RKO (cell line): ENCODE measurements around the gene SERPIND1.
"Not testable (repeated sequence)": the region's sequence is repeated elsewhere in the genome, so short reads cannot be mapped to it uniquely, and the experiment has no call there.

Source experiments
- DNase-seq: peaks from one replicate; pipeline ENCODE4 v3.0.0-alpha.2; 2016; ENCODE audit warnings: low spot score

The SERPIND1 gene

GRCh38 chr22:20747223-20747622 is 26.7 kb upstream of the SERPIND1 start:
- no peak for DNase-seq

GRCh38 chr22:20748082-20748481 is 25.8 kb upstream of the SERPIND1 start:
- no peak for DNase-seq

GRCh38 chr22:20748731-20749428 is 25.0 kb upstream of the SERPIND1 start:
- no peak for DNase-seq

GRCh38 chr22:20749453-20749852 is 24.5 kb upstream of the SERPIND1 start:
- DNase-seq: no peak

DNA sequence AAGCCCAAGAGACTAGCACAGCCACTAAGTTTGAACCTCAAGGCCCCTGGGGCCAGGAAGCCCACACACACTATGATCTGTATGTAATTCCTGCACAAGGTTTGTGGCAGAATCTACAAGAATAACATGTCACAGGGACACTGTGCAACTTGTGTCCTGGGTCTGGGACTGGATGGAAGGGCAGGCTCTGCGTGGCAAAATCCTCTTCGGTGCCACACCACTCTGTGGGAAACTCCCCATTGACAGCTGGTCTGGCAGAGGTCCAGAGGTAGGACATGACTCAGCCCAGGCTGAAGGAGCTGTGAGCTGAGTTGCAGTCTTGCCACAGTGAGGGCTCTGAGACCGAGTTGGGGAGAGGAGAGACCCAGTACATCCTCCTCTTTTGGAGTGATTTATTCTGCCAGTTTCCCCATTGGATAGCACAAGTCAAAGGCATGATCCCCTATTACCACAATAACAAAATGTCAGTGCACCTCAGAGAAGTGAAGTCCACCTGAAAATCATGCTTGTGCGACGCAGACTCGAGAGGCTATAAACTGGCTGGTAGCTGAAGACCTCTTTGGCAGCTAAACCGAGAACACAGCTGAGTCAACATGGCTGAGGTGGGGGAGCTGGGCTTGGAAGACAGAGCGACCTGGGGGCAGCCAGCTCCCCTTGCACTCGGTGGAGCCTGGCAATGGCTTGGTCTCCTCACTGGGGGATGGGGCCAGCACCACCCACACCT is 23.3 kb upstream of the SERPIND1 start:
- peak; percentile 27 for DNase-seq

GRCh38 chr22:20751185-20751851 is 22.6 kb upstream of the SERPIND1 start:
- DNase-seq: no peak

- no peak for DNase-seq
Observed at GRCh38 chr22:20752104-20752741, 21.7 kb upstream of the SERPIND1 start.

GRCh38 chr22:20752873-20753272 is 21.0 kb upstream of the SERPIND1 start:
- no peak for DNase-seq

DNA sequence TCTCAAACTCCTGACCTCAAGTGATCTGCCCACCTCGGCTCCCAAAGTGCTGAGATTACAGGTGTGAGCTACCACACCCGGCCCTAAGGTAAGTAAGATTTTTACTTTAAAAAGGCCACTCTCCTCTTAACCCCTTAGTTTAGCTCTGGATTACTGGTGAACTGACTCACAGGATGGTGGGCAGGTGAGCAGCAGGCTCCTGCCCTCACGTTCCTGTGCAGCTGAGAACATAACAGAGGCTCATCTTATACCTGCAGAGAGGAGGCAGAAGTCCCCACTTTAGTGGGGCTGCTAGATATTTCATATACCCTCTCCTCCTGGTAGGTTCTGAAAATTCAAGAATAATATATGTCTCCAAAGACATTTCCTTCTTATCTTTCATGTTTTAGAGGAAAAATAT is 17.1 kb upstream of the SERPIND1 start:
- no peak for DNase-seq

- DNase-seq: no peak
Observed at GRCh38 chr22:20758688-20759087, 15.2 kb upstream of the SERPIND1 start.

- no peak for DNase-seq
Observed at GRCh38 chr22:20760084-20760483, 13.8 kb upstream of the SERPIND1 start.

DNA sequence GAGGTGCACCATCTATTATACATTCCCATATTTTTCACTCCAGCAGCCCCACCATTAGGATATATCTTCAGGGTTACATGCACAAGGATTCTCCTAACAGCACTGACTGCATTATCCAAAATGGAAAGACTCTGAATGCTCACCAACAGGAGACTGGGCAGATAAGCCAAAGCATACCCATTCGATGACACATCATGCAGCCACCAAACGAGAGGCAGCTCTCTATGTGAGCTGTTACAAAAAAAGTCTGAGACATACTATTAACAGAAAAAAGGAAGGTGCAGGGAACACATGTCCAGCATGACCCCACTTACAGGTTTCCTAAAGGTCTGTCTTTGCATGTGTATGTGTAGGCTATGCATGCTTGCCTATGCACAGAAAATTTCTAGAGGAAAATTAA is 12.4 kb upstream of the SERPIND1 start:
- no peak for DNase-seq

DNA sequence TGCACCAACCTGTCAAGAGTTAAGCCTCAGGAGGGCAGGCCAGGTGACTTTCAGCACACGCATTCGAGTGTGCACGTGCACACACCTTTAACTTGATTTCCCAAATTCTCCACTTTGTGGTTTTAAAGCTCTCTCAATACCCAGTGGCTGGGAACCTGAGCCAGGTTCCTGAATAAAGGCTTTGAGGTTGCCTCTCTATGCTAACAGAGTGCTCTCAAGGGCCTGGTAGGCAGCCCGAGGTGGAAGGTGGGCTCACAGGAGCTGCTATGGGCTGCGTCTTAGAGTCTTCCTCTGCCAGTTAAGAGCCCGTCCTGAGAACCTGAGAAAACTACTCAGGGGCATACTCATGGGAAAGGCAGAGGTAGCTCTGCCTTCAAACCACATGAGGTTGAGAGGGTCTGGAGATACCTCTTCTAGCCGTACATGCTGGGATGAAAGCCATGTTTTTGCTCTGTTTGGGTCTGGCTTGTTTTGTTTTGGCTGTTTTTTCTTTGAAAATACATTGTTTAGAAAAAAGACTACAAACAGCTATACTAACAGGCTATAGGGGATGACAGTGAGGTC is 11.6 kb upstream of the SERPIND1 start:
- no peak for DNase-seq

GRCh38 chr22:20763630-20764470 is 10.1 kb upstream of the SERPIND1 start:
- no peak for DNase-seq

DNA sequence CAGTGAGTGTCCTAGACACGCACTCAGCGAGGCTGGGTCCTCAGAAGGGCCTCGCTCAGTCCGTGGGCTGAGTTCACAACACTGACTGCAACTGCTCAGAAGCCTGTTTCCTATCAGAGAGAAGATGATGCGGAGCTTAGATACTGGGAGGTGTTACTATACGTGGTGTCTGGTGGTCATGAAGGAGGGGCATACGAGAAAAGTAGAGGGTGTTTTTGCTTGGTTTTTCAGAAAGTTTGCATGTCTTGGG is 9.5 kb upstream of the SERPIND1 start:
- no peak for DNase-seq

DNA sequence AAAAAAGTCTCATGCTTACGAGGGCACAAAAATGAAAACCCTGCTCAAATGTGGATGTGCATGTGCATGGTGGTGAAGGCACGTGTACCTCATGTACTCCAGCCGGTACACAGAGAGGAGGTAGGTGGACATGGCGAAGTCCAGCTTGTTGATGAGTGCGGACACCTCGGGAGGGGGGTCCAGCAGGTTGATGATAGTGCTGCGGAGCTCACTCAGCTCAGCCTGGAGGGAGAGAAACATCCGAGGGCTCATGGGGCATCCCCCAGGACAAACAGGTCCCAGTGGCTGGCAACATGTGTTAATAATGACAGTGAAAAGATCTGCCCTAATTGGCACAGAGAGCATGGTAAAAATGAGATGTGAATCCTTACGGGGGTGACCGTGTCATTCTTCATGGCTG is 9.2 kb upstream of the SERPIND1 start:
- no peak for DNase-seq

DNA sequence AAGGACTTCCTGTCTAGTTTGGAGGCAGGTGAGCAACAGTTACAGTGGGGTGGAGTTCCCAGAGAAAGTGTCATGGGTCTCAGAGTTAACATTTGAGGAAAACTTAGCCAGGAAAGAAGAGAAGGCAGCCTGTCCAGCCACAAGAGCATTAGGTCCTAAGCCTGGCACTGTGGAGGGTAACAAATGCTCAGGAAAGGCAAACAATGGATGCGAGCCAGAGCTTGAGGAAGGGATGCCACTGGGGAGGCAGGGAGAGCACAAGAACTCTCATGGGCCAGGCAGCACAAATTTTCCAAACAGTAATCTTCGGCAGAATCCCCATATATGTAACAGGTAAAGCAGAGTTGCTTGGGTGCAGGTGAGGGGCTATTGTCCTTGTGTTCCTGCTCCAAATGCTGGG is 8.0 kb upstream of the SERPIND1 start:
- DNase-seq: no peak

DNA sequence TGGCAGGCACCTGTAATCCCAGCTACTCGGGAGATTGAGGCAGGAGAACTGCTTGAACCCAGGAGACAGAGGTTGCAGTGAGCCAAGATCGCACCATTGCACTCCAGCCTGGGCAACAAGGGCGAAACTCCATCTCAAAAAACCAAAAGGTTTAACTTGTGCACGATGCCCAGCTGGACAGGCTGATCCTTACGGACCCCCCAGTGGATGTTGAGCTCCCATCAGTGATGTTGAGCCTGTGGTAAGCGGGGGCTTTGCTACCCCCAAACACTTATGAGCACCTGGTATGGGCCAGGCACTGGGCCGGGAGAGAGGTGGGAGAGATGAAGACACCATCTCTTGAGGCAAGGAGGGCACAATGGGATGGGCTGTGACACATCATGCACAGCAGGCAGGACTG is 7.4 kb upstream of the SERPIND1 start:
- no peak for DNase-seq

- not testable (repeated sequence) for DNase-seq
Observed at GRCh38 chr22:20769496-20769826, 4.5 kb upstream of the SERPIND1 start.

GRCh38 chr22:20771918-20772625 is 1.8 kb upstream of the SERPIND1 start:
- no peak for DNase-seq

GRCh38 chr22:20774882-20775281 is 969 bp downstream of the SERPIND1 start:
- no peak for DNase-seq
